ENCODE measurements around the gene CYLD.

GRCh38 chr16:50797456-50797855 lies 55.6 kb downstream of the CYLD start:
- TF ChIP-seq FOXA1 (IDR thresholded peaks at IDR 0.05) (no peak), BHLHE40 (IDR thresholded peaks at IDR 0.05; ENCODE audit: borderline replicate concordance) (no peak), ZNF384 (IDR thresholded peaks at IDR 0.05) (no peak), L3MBTL2 (conservative IDR thresholded peaks at IDR 0.05) (no peak), FOXM1 (IDR thresholded peaks at IDR 0.05; ENCODE audit: borderline replicate concordance) (no peak), SP1 (IDR thresholded peaks at IDR 0.05) (no peak), ARNT (IDR thresholded peaks at IDR 0.05) (no peak), HDGF (IDR thresholded peaks at IDR 0.05; ENCODE audit: borderline replicate concordance) (no peak), FOXK2 (IDR thresholded peaks at IDR 0.05) (no peak), NFRKB (IDR thresholded peaks at IDR 0.05) (no peak), SUZ12 (IDR thresholded peaks at IDR 0.05) (no peak)
- TF ChIP-seq, protein P1, sequence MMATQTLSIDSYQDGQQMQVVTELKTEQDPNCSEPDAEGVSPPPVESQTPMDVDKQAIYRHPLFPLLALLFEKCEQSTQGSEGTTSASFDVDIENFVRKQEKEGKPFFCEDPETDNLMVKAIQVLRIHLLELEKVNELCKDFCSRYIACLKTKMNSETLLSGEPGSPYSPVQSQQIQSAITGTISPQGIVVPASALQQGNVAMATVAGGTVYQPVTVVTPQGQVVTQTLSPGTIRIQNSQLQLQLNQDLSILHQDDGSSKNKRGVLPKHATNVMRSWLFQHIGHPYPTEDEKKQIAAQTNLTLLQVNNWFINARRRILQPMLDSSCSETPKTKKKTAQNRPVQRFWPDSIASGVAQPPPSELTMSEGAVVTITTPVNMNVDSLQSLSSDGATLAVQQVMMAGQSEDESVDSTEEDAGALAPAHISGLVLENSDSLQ (IDR thresholded peaks at IDR 0.05): no peak
